ENCODE data around the gene CCDC178.

The CCDC178 gene

DNA sequence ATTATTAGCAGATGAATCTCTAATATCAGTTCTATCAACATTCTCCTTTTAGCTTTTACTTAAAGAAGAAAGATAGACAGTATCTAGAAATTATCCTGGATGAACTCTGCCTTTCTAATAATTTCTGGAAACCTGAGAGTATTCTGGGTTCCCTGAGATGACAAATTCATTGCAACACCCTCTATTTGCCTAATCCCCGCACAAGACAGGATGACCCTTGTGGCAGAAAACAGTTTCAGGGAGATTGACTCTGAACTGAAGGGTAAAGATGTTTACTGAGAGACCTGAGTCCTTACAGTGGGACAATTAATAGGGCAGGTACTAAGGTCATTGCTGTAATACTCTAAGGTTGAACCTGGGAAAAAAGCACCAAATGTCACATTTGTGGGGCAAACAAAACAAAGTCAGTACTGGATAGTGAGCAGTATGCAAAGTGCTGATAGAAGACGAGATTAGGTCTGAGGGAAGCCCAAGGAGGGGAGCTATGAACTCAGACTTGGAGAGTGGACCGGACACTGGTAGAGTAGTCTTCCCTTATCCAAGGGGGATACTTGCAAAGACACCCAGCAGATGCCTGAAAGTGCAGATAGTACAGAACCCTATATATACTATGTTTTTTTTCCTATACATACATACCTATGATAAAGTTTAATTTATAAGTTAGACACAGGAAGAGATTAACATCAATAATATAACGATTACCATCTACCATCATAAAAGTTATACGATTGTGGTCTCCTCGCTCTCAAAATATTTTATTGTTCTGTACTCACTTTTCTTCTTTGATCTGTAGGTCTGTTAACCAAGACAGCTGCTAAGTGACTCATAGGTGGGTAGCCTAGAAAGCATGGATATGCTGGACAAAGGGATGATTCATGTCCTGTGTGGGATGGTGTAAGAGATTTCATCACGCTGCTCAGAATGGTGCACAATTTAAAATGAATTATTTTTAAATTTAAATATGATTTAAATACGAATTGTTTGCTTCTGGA lies 519.4 kb downstream of the CCDC178 start:
- TF ChIP-seq, protein P1, sequence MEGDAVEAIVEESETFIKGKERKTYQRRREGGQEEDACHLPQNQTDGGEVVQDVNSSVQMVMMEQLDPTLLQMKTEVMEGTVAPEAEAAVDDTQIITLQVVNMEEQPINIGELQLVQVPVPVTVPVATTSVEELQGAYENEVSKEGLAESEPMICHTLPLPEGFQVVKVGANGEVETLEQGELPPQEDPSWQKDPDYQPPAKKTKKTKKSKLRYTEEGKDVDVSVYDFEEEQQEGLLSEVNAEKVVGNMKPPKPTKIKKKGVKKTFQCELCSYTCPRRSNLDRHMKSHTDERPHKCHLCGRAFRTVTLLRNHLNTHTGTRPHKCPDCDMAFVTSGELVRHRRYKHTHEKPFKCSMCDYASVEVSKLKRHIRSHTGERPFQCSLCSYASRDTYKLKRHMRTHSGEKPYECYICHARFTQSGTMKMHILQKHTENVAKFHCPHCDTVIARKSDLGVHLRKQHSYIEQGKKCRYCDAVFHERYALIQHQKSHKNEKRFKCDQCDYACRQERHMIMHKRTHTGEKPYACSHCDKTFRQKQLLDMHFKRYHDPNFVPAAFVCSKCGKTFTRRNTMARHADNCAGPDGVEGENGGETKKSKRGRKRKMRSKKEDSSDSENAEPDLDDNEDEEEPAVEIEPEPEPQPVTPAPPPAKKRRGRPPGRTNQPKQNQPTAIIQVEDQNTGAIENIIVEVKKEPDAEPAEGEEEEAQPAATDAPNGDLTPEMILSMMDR (conservative IDR thresholded peaks at IDR 0.05), result no peak
- H3K27ac ChIP-seq, result no peak overlapping the region

DNA sequence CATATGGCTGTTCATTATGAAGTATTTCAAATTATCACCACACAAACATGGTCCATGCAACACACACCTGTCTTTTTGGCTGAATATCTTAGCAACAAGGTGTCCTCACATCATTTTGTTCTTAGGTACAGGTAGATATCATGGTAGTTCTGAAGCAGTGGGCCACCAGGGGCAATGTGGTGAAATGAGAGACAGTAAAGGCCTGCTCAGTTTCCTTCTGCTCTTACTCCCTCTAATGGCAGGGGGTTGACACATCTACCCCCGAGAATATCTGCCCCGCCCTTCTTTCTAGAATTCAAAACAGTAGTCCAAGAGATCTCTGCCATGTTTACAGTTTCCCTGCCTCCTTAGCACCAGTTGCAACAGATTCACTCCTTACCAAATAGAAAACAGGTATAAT lies 520.7 kb downstream of the CCDC178 start:
- no peak overlapping the region for H3K27ac ChIP-seq
- TF ChIP-seq, protein P1 (conservative IDR thresholded peaks at IDR 0.05), result peak; percentile 58

DNA sequence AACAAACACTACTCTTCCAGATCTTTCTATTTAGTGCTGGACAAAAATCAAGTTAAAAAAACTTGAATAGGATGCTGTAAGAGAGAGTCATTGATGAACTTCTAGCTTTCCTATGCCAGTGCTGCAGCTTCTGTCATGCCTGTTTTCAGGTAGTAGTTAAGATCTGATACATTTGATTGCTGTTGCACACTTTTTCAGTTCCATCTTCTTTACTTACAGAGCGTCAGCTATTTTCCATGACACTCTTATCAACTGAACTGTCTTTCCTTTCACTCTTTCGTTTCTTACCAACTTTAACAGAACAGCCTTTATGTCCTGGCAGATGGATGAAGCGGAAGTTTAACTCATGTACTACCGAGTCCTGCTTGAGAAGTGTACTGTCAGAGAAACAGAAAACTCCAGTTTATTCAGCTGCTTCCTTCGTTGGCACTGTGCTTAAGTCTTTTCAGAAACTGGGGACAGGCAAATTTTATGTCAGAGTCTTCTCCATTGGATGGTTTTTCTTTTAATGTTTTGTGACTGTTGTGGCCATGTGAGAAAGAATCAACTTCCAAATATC lies 521.8 kb downstream of the CCDC178 start:
- H3K27ac ChIP-seq, result no peak overlapping the region
- TF ChIP-seq, protein P1 (conservative IDR thresholded peaks at IDR 0.05), result no peak

DNA sequence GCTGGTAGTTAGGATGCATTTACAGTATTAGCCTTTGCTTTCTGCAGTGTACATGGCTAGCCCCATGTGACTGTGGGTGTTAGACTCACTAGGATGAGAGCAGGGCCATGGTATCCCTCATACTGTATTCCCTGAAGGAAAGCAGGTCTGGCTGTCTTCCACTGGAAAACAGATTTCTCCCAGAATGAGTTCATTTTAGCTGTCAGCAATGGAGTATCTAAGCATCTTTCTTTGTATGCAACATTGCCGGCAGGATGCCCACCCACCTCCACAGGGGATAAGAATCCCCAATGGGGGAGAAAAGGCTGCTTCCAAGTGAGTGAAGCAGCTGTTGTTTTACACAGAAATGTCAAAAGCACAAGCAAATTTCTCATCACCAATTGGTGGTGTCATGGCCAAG lies 525.0 kb downstream of the CCDC178 start:
- TF ChIP-seq, protein P1 (conservative IDR thresholded peaks at IDR 0.05), result no peak
- H3K27ac ChIP-seq, result no peak overlapping the region

DNA sequence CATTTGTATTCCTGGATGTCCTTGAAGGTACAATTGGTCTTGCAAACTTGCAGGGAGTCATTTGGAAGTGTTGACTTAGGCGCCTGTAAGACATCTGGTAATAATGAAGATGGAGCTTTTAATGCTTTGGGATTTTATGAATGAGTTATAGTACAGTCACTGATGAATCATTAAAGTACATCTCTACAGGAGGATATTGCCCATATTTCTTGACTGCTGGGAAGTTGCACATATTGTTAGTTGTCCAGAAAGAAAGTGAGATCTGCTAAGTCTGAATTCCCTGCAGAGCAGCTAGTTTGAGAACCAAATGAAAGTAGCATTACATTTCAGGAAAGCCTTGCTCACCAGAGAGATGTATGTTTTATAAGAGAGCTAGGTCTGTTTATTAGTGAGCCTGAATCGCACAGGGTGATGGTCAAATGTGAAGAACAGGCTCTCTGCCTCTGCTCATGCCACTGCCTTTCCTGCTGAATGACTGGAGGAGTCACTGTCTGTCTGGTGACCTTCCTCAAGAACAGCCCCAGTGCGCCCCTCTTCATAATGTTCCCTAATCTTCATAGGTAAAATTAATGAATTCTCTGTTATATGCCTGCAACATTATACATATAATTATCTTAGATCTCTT lies 528.7 kb downstream of the CCDC178 start:
- no peak overlapping the region for H3K27ac ChIP-seq
- TF ChIP-seq, protein P1 (conservative IDR thresholded peaks at IDR 0.05), result no peak

DNA sequence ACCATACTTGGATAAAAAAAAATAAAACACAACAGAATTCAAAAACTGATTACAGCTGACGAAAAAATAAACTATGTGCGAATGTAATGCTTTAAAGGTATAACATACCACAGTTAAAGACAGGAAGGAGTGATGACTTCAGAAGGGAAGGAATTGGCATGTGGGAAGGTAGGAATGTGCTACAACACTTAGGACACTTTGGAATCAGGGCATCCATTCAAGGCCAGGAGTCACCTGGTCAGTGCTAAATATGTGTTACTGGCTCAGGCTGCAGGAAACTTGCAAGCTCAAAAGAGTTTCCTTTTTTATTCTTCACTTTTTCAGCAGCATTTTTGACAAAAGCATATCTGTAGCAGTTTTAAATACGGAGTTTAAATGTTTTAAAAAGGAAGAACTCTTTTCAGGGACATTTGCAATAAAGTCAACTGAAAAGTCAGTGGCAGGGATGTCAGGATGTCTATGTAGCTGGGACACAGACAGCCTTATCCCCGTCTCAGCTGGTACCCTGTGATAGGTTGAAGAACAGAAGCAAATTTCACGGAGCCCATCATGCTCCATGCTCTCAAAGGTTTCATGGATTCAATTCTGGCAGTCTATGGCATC lies 529.7 kb downstream of the CCDC178 start:
- no peak overlapping the region for H3K27ac ChIP-seq
- TF ChIP-seq, protein P1 (conservative IDR thresholded peaks at IDR 0.05), result no peak

Measured in VCaP (cell line).